ENCODE data around the gene APH1A.
"Not testable (repeated sequence)": the region's sequence is repeated elsewhere in the genome, so short reads cannot be mapped to it uniquely, and the experiment has no call there.

Gene APH1A

DNA sequence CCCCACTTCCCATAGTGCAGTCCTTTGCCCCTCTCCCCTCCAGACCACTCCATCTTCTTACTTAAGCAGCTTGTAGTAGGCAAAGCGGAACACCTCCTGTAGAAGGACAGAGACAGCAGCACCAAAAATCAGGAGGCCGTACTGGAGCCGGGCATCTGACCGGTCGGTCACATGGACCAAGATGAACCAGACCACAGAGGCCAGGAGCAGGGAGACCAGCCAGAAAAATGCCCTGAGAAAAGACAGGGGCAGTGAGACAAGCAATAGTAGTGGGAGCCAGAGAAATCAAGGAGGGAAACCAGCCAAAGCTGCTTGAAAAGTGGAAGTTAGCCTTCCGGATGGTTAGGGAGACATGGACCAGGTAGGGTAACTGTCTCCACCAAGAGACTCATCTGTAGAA lies 920 bp downstream of the APH1A start:
- no peak for DNase-seq

- no peak for DNase-seq
Observed at GRCh38 chr1:150263549-150263948, 5.3 kb downstream of the APH1A start.

DNA sequence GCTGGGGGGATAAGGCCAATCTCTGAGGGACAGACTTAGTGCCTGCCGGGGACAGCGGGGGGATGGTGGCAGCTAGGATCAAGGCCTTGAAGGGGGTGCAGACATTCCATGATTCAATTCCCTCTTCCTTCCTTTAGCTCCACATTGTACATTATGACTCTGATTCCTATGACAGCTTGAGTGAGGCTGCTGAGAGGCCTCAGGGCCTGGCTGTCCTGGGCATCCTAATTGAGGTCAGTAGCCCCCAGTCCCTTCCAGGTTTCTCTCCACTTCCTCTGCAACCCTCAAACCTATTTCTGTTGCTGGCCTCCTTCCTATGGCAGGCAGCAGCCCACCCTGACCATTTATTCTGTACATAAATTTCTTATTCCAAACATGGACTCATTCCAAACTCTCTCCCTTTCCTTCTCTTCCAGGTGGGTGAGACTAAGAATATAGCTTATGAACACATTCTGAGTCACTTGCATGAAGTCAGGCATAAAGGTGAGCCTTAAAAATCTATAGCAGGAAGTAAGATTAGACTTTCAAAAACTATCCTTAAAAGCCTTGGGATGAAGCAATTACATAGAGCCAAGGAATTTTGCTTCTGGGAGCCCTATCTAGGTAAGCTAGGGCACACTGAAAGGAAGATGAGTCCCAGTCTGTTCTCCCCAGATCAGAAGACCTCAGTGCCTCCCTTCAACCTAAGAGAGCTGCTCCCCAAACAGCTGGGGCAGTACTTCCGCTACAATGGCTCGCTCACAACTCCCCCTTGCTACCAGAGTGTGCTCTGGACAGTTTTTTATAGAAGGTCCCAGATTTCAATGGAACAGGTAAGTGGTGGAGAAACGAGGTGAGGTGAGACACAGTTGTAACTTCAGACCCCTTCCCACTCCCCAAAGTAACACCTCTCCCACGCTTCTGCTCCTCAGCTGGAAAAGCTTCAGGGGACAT lies 6.2 kb downstream of the APH1A start:
- no peak for DNase-seq

- no peak for DNase-seq
Observed at GRCh38 chr1:150261367-150261766, 7.4 kb downstream of the APH1A start.

DNA sequence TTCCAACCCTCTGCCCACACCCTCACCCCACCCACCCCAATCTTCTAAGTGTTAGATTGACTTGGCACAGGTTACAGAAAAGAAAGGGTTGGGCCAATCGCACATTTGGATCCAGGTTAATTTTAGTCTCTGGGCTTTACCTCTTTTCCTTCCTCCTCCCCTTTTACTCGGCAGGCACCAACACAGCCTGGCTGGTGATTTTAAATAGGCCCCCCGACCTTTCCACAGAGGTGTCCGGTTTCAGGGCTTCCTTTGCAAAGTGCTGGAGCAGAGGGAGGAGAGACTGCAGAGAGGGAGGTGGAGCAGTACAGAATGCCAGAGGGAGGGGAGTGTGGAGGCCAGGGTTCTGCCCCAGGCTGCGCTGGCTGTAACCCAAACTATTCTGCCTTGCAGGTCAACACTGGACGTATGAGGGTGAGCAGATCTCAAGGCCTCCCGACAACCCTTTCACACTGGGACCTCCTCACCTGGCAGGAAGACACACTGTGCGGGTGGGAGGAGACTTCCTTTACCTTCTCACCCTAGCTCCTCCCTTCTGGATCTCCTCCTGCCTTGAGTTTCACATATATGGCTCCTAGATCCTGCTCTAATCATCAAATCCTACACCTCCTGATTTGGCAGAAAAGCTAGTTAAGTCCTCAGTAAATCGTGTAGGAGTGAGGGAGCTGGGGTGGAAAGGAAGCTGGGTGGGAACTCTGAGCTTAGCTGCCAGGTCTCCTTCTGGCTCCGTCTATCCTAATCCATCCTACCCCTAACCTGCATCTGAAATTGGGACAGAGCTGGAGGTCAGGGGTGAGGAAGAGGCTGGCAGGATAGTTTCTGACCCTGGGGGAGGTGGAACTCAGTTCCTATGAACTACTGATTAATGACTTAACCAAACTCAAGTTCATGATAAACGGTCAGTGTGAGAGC lies 8.8 kb downstream of the APH1A start:
- no peak for DNase-seq

GRCh38 chr1:150259217-150259616 lies 9.6 kb downstream of the APH1A start:
- DNase-seq: no peak

DNA sequence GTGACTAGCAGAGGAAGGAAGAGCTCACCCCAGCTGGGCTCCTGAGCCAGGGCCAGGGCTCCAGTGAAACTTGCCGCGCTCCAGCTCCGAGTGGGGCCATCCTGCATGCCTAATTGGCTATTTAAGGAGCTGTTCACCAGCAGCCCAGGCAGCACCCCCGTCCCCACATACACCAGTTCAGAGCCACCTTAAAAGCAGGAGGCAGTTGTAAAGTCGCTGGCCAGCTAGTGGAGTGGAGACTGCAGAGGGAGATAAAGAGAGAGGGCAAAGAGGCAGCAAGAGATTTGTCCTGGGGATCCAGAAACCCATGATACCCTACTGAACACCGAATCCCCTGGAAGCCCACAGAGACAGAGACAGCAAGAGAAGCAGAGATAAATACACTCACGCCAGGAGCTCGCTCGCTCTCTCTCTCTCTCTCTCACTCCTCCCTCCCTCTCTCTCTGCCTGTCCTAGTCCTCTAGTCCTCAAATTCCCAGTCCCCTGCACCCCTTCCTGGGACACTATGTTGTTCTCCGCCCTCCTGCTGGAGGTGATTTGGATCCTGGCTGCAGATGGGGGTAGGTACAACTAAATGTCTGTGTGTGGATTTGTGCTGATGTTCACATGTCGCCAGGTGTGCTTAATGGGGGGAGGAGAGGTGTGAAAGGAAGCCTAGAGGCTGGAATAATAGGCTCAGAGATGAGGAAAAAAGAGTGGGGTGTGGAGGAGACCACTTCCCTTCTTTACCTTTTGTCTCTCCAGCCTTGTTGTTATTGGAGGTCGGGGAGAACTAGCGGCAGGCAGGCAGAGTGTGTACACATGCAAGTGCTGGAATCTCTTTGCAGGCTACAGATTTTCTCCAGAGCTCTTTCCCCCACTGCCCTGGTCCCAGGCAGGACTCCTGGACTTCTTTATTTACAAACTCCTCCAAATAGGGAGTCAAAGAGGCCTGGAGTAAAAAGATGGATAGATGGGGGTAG lies 10.9 kb downstream of the APH1A start, which contains the start of gene CA14:
TSS of gene CA14 (plus strand) at position 151 of the 962 bp plus-strand sequence. CDS start at position 506, 355 bp downstream.
- DNase-seq: no peak

GRCh38 chr1:150256554-150257341 lies 12.1 kb downstream of the APH1A start:
- DNase-seq: peak; percentile 77

DNA sequence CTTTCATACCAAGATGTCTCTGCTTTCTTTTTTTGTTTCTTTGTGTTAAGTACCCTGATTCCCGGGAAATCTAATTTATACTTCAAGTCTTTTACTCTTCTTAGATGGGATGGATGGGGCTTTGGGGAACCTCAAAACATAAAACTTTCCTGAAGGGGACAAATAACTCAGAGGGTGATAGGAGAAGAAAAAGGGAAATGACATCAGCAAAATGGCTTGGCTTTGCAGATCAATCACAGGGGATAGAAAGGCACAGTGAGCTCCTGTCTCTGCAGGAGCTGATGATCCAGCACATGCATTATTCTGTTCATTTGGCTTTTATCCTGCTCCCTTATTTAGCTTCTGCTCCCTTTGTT lies 12.6 kb downstream of the APH1A start:
- no peak for DNase-seq

- no peak for DNase-seq
Observed at GRCh38 chr1:150249936-150250335, 18.9 kb downstream of the APH1A start.

DNA sequence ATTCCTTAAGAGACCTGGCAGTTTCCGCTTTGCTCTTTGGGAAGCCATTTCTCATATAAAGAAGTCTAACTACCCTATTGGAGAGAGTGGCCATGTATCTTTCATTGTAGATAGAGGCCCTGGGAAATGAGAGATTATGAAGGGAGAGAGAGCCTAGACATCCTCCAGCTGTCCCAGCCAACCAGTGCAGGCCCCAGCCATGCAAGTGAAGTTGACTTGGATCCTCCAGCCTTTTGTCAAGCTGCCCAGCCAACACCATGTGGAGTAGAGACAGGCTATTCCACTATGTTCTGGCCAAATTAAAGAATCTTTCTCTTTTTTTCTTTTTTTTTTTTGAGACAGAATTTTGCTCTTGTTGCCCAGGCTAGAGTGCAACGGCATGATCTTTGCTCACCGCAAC lies 25.8 kb downstream of the APH1A start:
- no peak for DNase-seq

GRCh38 chr1:150237746-150238145 lies 31.1 kb downstream of the APH1A start:
- DNase-seq: no peak

GRCh38 chr1:150237176-150237575 lies 31.6 kb downstream of the APH1A start:
- DNase-seq: not testable (repeated sequence)

DNA sequence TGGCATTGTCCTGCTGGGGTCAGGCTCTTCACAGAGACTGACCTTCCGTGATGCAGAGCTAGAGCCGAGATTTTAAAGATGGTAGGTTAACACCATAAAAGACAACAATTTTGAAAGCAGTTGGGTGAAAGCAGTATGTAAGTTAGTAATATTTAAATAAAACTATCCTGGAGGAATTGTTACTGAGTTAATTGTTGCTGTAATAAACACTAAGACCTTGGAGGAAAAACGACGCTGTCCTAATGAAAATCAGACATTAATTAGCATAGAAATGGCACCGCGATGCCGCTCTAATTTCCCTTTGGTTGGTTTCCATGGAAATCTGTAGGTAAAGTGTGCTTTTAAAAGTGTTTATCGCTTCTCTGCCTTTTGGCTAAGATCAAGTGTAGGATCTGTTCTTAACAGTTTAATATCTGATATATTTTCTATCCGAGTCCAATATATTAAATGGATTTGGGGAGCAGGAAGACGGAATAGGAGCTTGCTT lies 32.2 kb downstream of the APH1A start:
- no peak for DNase-seq

DNA sequence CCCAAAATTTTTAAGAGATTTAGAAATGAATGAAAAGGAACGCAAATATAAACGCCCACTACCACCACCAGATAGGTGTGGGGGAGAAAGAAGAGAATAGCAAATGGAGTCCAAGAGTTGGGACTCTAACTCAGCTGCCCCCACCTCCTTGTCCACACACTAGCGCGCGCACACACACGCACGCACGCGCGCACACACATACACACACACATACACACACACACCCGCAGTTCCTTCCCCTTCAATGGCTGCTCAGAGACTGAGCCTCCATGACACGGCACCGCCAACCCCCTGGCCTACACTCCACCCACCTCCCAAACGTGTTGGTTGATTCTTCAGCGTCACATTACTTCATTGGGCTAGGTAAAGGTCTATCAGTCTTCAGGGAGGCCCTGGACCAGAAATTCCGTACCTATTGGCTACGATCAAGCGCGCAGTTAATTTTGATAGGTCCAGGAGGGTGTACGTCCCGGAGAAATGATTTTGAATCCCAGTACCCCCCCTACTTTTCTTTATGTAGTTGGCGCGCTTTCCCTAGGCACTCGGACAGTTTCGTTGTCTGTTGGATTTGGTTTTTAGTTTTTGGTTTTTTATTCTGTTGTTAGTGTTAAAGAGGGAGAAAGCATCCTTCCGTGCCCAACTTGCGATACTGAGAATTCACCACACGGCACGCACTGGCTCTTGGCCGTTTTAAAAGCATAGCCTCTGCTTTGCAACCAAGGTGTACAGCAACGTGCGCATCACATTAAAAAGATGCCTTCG lies 32.8 kb downstream of the APH1A start, which contains the start of gene ANP32E:
TSS of gene ANP32E (minus strand) at position 261 of the 762 bp plus-strand sequence. CDS start 326 bp downstream, outside the sequence.
- DNase-seq: peak; percentile 100

DNA sequence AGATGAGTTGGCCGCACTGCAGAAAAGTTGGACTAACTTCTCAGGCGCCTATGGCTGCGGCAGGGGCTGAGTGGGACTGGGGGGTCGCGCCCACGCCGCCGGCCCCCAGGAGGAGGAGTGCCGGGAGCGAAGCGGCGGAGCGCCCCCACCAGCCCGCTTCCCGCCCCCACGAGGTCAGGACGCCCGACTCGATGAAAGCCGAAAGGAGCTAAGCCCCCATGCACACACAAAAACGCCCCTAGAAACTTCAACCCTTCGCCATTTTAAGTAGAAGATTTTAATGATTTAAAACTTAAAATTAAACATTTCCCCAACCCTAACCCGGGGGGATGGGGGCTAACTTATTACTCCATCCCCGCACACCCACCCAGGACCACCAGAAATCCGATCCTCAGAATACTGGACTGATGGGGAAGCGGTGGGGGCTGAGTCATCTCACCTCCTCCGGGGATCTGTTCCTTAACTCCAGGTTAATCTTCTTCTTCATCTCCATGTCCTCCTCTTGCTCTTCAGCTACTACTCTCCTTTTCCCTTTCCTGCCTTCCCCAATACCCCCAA lies 33.4 kb downstream of the APH1A start:
- no peak for DNase-seq

GRCh38 chr1:150234566-150235293 lies 34.1 kb downstream of the APH1A start:
- peak; percentile 75 for DNase-seq

- no peak for DNase-seq
Observed at GRCh38 chr1:150234309-150234565, 34.6 kb downstream of the APH1A start.
